ENCODE results near the gene ZFYVE28. TPM values are rescaled to one million over a fixed set of nuclear protein-coding genes. Genes with fewer than 3 reads are reported as not detected.
A peak's percentile ranks its signal among the peaks of the same experiment; 100 is the strongest.

ZFYVE28 gene
- total RNA-seq, 2 donors from 2014 or later = 29.6 to 31.6 TPM

GRCh38 chr4:2407991-2408342, 10.5 kb downstream of the ZFYVE28 start:
- no peak for TF ChIP-seq CTCF (IDR thresholded peaks at IDR 0.05)
- no peak overlapping the region for H3K27ac ChIP-seq
- DNase-seq = no peak
- no peaks in the 10 kb centered on the region for H3K27me3 ChIP-seq
- no peaks in the 10 kb centered on the region for H3K9me3 ChIP-seq
- H3K4me3 ChIP-seq = no peak overlapping the region
- intact Hi-C loops (cut with DNase I) = no loop called here
- H3K36me3 ChIP-seq = no peaks in the 10 kb centered on the region
- H3K9ac ChIP-seq (ENCODE audit: low read depth in 2 of 2, low read length in 2 of 2) = no peak overlapping the region
- H3K4me1 ChIP-seq = peaks cover 10% of the 10 kb centered on the region

- DNase-seq = no peak
- no peak overlapping the region for H3K4me3 ChIP-seq
- peaks cover 12% of the 10 kb centered on the region for H3K4me1 ChIP-seq
- H3K9me3 ChIP-seq = no peaks in the 10 kb centered on the region
- H3K9ac ChIP-seq (ENCODE audit: low read depth in 2 of 2, low read length in 2 of 2) = no peak overlapping the region
- no peak for TF ChIP-seq CTCF (IDR thresholded peaks at IDR 0.05)
- no peaks in the 10 kb centered on the region for H3K36me3 ChIP-seq
- no peaks in the 10 kb centered on the region for H3K27me3 ChIP-seq
- no peak overlapping the region for H3K27ac ChIP-seq
- intact Hi-C loops (cut with DNase I) = no loop called here
Observed at GRCh38 chr4:2406920-2407319, 11.5 kb downstream of the ZFYVE28 start.

GRCh38 chr4:2406406-2406805, 12.0 kb downstream of the ZFYVE28 start:
- H3K4me1 ChIP-seq = peaks cover 10% of the 10 kb centered on the region
- no peak for DNase-seq
- no peaks in the 10 kb centered on the region for H3K9me3 ChIP-seq
- intact Hi-C loops (cut with DNase I) = no loop called here
- no peak overlapping the region for H3K4me3 ChIP-seq
- H3K27me3 ChIP-seq = no peaks in the 10 kb centered on the region
- no peaks in the 10 kb centered on the region for H3K36me3 ChIP-seq
- no peak overlapping the region for H3K9ac ChIP-seq (ENCODE audit: low read depth in 2 of 2, low read length in 2 of 2)
- no peak overlapping the region for H3K27ac ChIP-seq
- no peak for TF ChIP-seq CTCF (IDR thresholded peaks at IDR 0.05)

GRCh38 chr4:2402941-2403340, 15.5 kb downstream of the ZFYVE28 start:
- TF ChIP-seq CTCF (IDR thresholded peaks at IDR 0.05) = no peak
- no peaks in the 10 kb centered on the region for H3K27me3 ChIP-seq
- peak overlapping the region in 1 of 2 donors; percentile 32 for H3K9ac ChIP-seq (ENCODE audit: low read depth in 2 of 2, low read length in 2 of 2)
- H3K27ac ChIP-seq = peak overlapping the region; percentile 30
- peak overlapping the region; percentile 17 for H3K4me3 ChIP-seq
- intact Hi-C loops (cut with DNase I) = no loop called here
- no peak for DNase-seq
- H3K4me1 ChIP-seq = peaks cover 10% of the 10 kb centered on the region
- no peaks in the 10 kb centered on the region for H3K9me3 ChIP-seq
- H3K36me3 ChIP-seq = no peaks in the 10 kb centered on the region

DNA sequence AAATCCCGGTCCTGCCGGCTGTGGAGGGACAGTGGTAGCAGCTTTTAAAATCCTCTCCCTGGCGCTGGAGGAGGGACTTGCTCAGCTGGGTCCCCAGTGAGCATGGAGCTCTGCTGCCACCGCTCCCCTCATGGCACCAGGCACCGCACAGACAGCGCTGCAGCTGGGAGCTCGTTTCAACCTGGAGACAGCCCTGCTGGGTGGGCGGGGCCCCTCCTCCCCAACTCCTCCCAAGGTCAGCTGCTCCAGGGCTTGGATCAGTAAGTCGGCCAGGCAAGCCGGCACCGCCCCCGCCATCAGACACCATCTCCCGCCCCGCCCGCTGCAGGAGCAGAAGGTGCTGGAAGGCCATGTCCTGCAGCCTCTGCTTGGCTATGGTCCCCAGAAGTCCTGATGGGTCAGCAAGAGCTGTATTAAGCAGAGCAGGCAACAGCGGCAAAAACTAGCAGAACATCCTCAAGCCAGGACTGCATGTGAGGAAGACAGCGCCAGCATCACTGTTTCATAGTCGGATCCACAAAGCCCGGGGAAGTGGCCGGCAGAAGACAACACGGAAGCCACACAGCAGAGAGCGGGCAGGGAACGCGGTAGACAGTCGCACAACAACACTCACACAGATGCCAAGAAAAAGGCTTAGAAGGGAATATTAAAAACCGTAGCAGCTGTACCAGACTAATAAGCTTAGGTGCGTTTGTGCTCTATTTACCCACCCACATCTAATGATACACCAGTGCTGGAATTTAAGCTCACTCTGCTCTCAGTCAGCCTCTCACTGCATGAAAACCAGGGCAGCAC, 16.2 kb downstream of the ZFYVE28 start:
- Histone ChIP-seq H3K27me3 (no peaks in the 10 kb centered on the region), H3K4me1 (peaks cover 10% of the 10 kb centered on the region), H3K4me3 (peak overlapping the region; percentile 17), H3K9ac (ENCODE audit: low read depth in 2 of 2, low read length in 2 of 2) (peak overlapping the region; percentile 19 to 32), H3K9me3 (no peaks in the 10 kb centered on the region), H3K27ac (peak overlapping the region; percentile 30), H3K36me3 (no peaks in the 10 kb centered on the region)
- no peak for TF ChIP-seq CTCF (IDR thresholded peaks at IDR 0.05)
- intact Hi-C loops (cut with DNase I) = no loop called here
- DNase-seq = peak; percentile 91

All from colonic mucosa (tissue), 4 donors.